HG03060 (cell line): ENCODE results near the gene NBPF19.
"Not testable (repeated sequence)": the region's sequence is repeated elsewhere in the genome, so short reads cannot be mapped to it uniquely, and the experiment has no call there.

ENCODE experiments used
- ATAC-seq: cut with Tn5 transposase; IDR thresholded peaks from one replicate; pipeline ENCODE4 v1.9.1; 2021; ENCODE audit warnings: low read depth, moderate number of reproducible peaks; ENCODE audit not compliant: unreplicated experiment

Gene NBPF19, protein sequence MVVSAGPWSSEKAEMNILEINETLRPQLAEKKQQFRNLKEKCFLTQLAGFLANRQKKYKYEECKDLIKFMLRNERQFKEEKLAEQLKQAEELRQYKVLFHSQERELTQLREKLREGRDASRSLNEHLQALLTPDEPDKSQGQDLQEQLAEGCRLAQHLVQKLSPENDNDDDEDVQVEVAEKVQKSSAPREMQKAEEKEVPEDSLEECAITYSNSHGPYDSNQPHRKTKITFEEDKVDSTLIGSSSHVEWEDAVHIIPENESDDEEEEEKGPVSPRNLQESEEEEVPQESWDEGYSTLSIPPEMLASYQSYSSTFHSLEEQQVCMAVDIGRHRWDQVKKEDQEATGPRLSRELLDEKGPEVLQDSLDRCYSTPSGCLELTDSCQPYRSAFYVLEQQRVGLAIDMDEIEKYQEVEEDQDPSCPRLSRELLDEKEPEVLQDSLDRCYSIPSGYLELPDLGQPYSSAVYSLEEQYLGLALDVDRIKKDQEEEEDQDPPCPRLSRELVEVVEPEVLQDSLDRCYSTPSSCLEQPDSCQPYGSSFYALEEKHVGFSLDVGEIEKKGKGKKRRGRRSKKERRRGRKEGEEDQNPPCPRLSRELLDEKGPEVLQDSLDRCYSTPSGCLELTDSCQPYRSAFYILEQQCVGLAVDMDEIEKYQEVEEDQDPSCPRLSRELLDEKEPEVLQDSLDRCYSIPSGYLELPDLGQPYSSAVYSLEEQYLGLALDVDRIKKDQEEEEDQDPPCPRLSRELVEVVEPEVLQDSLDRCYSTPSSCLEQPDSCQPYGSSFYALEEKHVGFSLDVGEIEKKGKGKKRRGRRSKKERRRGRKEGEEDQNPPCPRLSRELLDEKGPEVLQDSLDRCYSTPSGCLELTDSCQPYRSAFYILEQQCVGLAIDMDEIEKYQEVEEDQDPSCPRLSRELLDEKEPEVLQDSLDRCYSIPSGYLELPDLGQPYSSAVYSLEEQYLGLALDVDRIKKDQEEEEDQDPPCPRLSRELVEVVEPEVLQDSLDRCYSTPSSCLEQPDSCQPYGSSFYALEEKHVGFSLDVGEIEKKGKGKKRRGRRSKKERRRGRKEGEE (N-terminal part only)

GRCh38 chr1:149474745-149475144, at the start of gene NBPF19:
Gene NBPF19, plus strand, starts transcription at chr1:149475045. Its CDS starts 888 bp downstream, at chr1:149475933.
- ATAC-seq = not testable (repeated sequence)

- not testable (repeated sequence) for ATAC-seq
These were observed 46.5 kb upstream of the NBPF19 start for GRCh38 chr1:149428317-149428716.

DNA sequence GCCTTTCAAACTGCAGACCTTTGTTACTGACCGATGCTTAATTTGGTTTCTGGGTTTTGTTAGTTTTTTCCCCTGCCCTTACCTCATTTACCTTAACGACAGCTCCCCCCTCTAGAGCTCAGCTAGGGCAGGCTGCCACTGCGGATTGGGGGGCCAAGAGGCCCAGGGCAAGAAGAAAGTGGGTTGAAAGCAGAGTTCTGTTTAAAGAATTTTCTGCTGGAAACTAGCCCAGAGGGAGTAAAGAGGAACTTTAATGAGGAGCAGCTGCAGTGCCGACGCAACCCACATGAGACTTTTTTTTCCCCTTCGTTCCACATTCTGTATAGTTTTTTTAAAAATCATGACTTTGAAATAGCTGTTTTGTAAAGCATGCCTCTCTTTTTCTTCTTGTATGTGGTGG, 29.4 kb upstream of the NBPF19 start:
- not testable (repeated sequence) for ATAC-seq

GRCh38 chr1:149452196-149452595, 22.6 kb upstream of the NBPF19 start:
- ATAC-seq = not testable (repeated sequence)

DNA sequence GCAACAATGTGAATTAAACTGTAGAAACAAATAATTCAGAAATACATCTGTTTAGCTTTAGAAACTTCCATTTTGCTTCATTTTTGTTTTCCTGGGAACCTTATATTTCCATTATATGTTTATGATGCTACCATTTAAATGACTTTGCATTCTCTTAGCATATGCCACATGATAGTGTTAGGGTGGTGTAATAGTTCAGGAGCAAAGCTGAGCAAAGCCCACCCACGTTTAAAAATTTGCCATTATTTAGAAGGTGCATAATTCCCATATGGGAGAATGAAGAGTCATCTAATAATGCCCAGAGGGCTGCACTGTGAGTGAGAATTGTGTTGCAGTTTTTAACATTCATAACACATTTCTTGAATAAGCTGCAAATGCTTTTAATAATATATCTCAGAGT, 22.2 kb upstream of the NBPF19 start:
- not testable (repeated sequence) for ATAC-seq

DNA sequence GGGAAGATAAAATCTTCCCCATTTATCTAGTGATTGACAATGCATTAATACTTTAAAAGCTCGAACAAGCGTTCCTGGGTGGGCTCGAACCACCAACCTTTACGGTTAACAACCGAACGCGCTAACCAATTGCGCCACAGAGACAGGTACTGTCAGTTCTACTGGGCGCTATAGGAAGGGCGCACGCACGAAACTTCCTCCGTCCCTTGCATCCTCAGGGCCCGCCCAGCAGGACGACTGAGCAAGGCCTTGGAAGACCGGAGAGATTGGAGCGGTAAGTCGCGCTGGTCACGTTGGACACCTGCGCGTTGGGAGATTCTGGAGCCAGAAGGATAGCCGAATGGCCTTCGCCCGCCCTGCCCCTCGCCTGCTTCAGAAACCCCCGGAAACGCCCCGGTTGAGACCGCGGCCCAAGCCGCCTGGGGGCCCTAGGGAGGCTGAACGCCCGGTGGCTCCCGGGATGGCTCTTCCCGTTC, 83.5 kb downstream of the NBPF19 start:
- not testable (repeated sequence) for ATAC-seq

GRCh38 chr1:149561806-149562205, 87.0 kb downstream of the NBPF19 start:
- ATAC-seq = not testable (repeated sequence)

- ATAC-seq = not testable (repeated sequence)
These were observed 90.6 kb downstream of the NBPF19 start for GRCh38 chr1:149565485-149565884.

DNA sequence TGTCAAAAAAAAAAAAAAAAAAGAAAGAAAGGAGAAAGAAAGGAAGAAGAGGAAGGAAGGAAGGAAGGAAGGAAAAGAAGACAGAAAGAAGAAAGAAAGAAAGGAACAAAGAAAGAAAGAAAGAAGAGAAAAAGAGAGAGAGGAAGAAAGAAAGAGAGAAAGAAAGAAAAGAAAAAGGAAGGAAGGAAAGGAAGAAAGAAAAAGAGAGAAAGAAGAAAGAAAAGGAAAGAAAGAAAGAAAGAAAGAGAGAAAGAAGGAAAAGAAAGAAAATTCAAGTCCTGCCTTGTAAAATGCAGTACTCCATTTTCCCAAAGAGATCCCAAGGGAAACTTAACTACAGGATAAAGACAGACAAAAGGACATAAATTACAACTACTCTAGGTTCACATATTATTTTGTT, 97.9 kb downstream of the NBPF19 start:
- not testable (repeated sequence) for ATAC-seq

GRCh38 chr1:149585592-149585991, 110.7 kb downstream of the NBPF19 start:
- not testable (repeated sequence) for ATAC-seq
